Activated naive CD4-positive, alpha-beta T cell treated with anti-CD3 and anti-CD28 coated beads, Interleukin-2, amount 10 ng/mL, durations not matched to agents 7 days and 5 days (primary cell): ENCODE results near the gene ATN1.
A peak's percentile ranks its signal among the peaks of the same experiment; 100 is the strongest.

Experiments
- CTCF ChIA-PET: fragments of 350-600 bp; sonication (Branson Sonifier 250); formaldehyde crosslinking; loops from one replicate; lab custom pipeline; 2021; ENCODE audit warnings: antibody characterized with exemption; lab: Charles Lee
- DNase-seq: peaks from one replicate; pipeline ENCODE4 v3.0.0-alpha.2; 2020
- H3K27ac Mint-ChIP-seq: one replicate; pipeline ENCODE4 v1.8.0; 2021; ENCODE audit warnings: mild to moderate bottlenecking, moderate library complexity, mixed read lengths
- H3K27me3 Mint-ChIP-seq: one replicate; pipeline ENCODE4 v1.8.0; 2021; ENCODE audit warnings: mild to moderate bottlenecking, mixed read lengths
- H3K36me3 Mint-ChIP-seq: one replicate; pipeline ENCODE4 v1.8.0; 2021; ENCODE audit warnings: mixed read lengths
- H3K4me1 Mint-ChIP-seq: one replicate; pipeline ENCODE4 v1.8.0; 2021; ENCODE audit warnings: mixed read lengths
- H3K4me3 Mint-ChIP-seq: one replicate; pipeline ENCODE4 v1.8.0; 2021; ENCODE audit warnings: mild to moderate bottlenecking, moderate library complexity, mixed read lengths
- H3K9me3 Mint-ChIP-seq: one replicate; pipeline ENCODE4 v1.8.0; 2021; ENCODE audit warnings: mixed read lengths

Gene ATN1

GRCh38 chr12:6962285-6963015 lies 34.7 kb downstream of the ATN1 start:
- Mint-ChIP-seq H3K4me3 (peak overlapping the region; percentile 93), H3K27me3 (no peaks in the 10 kb centered on the region), H3K9me3 (no peaks in the 10 kb centered on the region), H3K36me3 (peaks cover 56% of the 10 kb centered on the region), H3K27ac (peak overlapping the region; percentile 99), H3K4me1 (peaks cover 82% of the 10 kb centered on the region)
- CTCF ChIA-PET: interaction anchor here (1.4 to 12.3 kb wide), 5 partner anchors 17 to 150 kb away, joined by 4 to 491 read pairs (median 9); partner anchors contain the start of genes C12orf57, C1RL, PTPN6 and RNU7-1
- no peak for DNase-seq

- Mint-ChIP-seq H3K36me3 (peaks cover 57% of the 10 kb centered on the region), H3K4me1 (peaks cover 78% of the 10 kb centered on the region), H3K9me3 (no peaks in the 10 kb centered on the region), H3K27ac (peak overlapping the region; percentile 64), H3K27me3 (no peaks in the 10 kb centered on the region), H3K4me3 (no peak overlapping the region)
- CTCF ChIA-PET: interaction anchor here (1.0 to 12.3 kb wide), 5 partner anchors 8 to 148 kb away, joined by 3 to 491 read pairs (median 13); partner anchors contain the start of genes C12orf57, PTPN6, RNU7-1 and SPSB2
- DNase-seq: no peak
Observed at GRCh38 chr12:6963016-6963731, 35.4 kb downstream of the ATN1 start.

GRCh38 chr12:6963791-6964413 lies 36.1 kb downstream of the ATN1 start:
- no peak for DNase-seq
- H3K4me3 Mint-ChIP-seq: no peak overlapping the region
- H3K27me3 Mint-ChIP-seq: no peaks in the 10 kb centered on the region
- peaks cover 78% of the 10 kb centered on the region for H3K4me1 Mint-ChIP-seq
- no peaks in the 10 kb centered on the region for H3K9me3 Mint-ChIP-seq
- peaks cover 56% of the 10 kb centered on the region for H3K36me3 Mint-ChIP-seq
- peak overlapping the region; percentile 70 for H3K27ac Mint-ChIP-seq
- CTCF ChIA-PET: interaction anchor here (0.5 to 12.3 kb wide), 10 partner anchors 9 to 149 kb away, joined by 3 to 491 read pairs (median 6); partner anchors contain the start of genes C12orf57, LPCAT3, PTPN6 and RNU7-1

- peaks cover 54% of the 10 kb centered on the region for H3K36me3 Mint-ChIP-seq
- H3K27me3 Mint-ChIP-seq: no peaks in the 10 kb centered on the region
- no peak for DNase-seq
- H3K4me3 Mint-ChIP-seq: no peak overlapping the region
- no peaks in the 10 kb centered on the region for H3K9me3 Mint-ChIP-seq
- peak overlapping the region; percentile 83 for H3K27ac Mint-ChIP-seq
- CTCF ChIA-PET: interaction anchor here (0.7 to 12.3 kb wide), 12 partner anchors 10 to 149 kb away, joined by 3 to 491 read pairs (median 5); partner anchors contain the start of genes C12orf57, LPCAT3, PTPN6 and RNU7-1
- peaks cover 77% of the 10 kb centered on the region for H3K4me1 Mint-ChIP-seq
Observed at GRCh38 chr12:6964605-6965025, 36.9 kb downstream of the ATN1 start.

- H3K36me3 Mint-ChIP-seq: peaks cover 55% of the 10 kb centered on the region
- no peak overlapping the region for H3K4me3 Mint-ChIP-seq
- no peaks in the 10 kb centered on the region for H3K27me3 Mint-ChIP-seq
- peak overlapping the region; percentile 83 for H3K27ac Mint-ChIP-seq
- DNase-seq: peak; percentile 92
- peaks cover 74% of the 10 kb centered on the region for H3K4me1 Mint-ChIP-seq
- no peaks in the 10 kb centered on the region for H3K9me3 Mint-ChIP-seq
- CTCF ChIA-PET: interaction anchor here (0.7 to 12.3 kb wide), 13 partner anchors 9 to 148 kb away, joined by 3 to 491 read pairs (median 5); partner anchors contain the start of genes C12orf57, LPCAT3, PTPN6 and RNU7-1
Observed at GRCh38 chr12:6965026-6965661, 37.4 kb downstream of the ATN1 start.

DNA sequence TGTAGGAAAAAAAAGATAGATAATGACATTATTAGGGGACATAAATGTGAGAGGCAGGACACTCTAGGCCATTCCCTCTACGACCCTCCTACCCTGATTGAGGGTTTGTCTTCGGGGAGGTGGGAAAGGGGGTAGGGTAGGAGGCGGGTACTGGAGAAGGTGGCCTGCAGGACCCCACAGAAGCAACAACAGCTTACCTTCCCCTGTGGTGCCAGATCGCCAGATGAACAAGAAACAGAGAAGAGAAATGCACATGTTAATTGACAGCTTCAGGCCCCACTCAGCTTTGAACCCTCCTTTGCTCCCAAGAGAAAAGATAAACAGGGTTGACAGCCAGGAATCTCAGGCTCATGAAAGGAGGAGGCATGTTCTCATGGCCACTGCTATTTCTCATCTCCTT lies 38.0 kb downstream of the ATN1 start:
- Mint-ChIP-seq H3K36me3 (peaks cover 50% of the 10 kb centered on the region), H3K4me1 (peaks cover 68% of the 10 kb centered on the region), H3K4me3 (no peak overlapping the region), H3K27ac (peak overlapping the region; percentile 83), H3K9me3 (no peaks in the 10 kb centered on the region), H3K27me3 (no peaks in the 10 kb centered on the region)
- CTCF ChIA-PET: interaction anchor here (1.6 to 12.3 kb wide), 5 partner anchors 9 to 147 kb away, joined by 5 to 491 read pairs (median 11); partner anchors contain the start of genes C12orf57, PTPN6, RNU7-1 and SPSB2
- no peak for DNase-seq

DNA sequence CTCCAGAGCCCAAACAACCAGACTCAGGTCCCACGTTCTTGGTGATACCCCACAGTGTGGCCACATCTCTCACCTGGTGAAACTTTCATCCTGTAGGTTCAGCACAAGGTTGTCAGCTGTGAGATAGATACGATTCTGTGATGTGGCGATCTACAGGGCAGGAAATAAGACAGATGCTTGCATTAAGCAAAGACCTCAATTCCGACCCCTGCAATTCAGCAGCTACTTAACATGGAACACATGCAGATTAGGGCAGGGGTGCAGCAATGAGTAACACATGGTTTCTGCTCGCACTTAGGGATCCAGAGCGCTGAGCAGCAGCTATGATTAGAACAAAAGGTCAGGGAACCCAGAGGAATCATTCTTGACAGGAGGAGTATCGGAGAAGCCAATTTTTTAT lies 38.6 kb downstream of the ATN1 start:
- Mint-ChIP-seq H3K27ac (peak overlapping the region; percentile 62), H3K36me3 (peaks cover 48% of the 10 kb centered on the region), H3K27me3 (no peaks in the 10 kb centered on the region), H3K4me3 (no peak overlapping the region), H3K4me1 (peaks cover 64% of the 10 kb centered on the region), H3K9me3 (no peaks in the 10 kb centered on the region)
- CTCF ChIA-PET: interaction anchor here (1.6 to 12.3 kb wide), 4 partner anchors 10 to 147 kb away, joined by 5 to 491 read pairs (median 18); partner anchors contain the start of genes C12orf57, PTPN6 and RNU7-1
- no peak for DNase-seq

- peaks cover 45% of the 10 kb centered on the region for H3K36me3 Mint-ChIP-seq
Observed at GRCh38 chr12:6967651-6968100, 39.9 kb downstream of the ATN1 start.

GRCh38 chr12:6968426-6968825 lies 40.7 kb downstream of the ATN1 start:
- H3K4me1 Mint-ChIP-seq: peaks cover 69% of the 10 kb centered on the region
- no peak for DNase-seq
- peak overlapping the region; percentile 100 for H3K4me3 Mint-ChIP-seq
- no peaks in the 10 kb centered on the region for H3K27me3 Mint-ChIP-seq
- no peak overlapping the region for H3K27ac Mint-ChIP-seq
- CTCF ChIA-PET: interaction anchor here (0.6 to 2.5 kb wide), 10 partner anchors 17 to 144 kb away, joined by 3 to 42 read pairs (median 6); partner anchors contain the start of genes C12orf57, C1RL, PTPN6 and RNU7-1
- H3K9me3 Mint-ChIP-seq: no peaks in the 10 kb centered on the region
- peaks cover 45% of the 10 kb centered on the region for H3K36me3 Mint-ChIP-seq

More at GRCh38 chr12:6967651-6968100, 39.9 kb downstream of the ATN1 start:
- Mint-ChIP-seq H3K4me1 (peaks cover 66% of the 10 kb centered on the region), H3K4me3 (no peak overlapping the region), H3K9me3 (no peaks in the 10 kb centered on the region), H3K27me3 (no peaks in the 10 kb centered on the region), H3K27ac (no peak overlapping the region)
- CTCF ChIA-PET: interaction anchor here (0.9 to 2.5 kb wide), 6 partner anchors 16 to 145 kb away, joined by 4 to 42 read pairs (median 9); partner anchors contain the start of genes C12orf57, C1RL, PTPN6 and RNU7-1
- DNase-seq: no peak

DNA sequence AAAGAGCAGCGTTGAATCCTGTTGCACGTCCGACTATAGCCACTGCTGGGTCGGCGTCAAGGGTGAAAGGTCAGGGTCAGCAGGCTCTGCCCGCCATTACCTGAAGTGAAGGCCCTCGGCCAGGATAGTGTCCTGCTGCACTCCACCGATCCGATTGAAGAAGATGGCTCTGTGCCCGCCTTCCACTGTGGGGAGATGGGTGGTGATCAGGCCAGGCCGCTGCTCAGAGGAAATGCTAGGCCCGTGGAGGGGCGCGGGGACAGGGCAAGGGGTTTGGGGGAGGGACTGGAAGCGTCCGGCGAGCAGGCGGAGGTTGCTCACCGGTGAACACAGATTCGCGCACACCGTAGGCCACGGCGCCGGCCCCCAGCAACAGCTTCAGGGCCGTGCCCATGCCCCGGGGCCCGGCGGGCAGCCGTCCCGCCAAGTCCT lies 42.4 kb downstream of the ATN1 start:
- Mint-ChIP-seq H3K4me3 (peak overlapping the region; percentile 100), H3K4me1 (peaks cover 63% of the 10 kb centered on the region), H3K36me3 (peaks cover 53% of the 10 kb centered on the region), H3K9me3 (no peaks in the 10 kb centered on the region), H3K27me3 (no peaks in the 10 kb centered on the region), H3K27ac (peak overlapping the region; percentile 98)
- DNase-seq: no peak
- CTCF ChIA-PET: no interaction called here

GRCh38 chr12:6974180-6974579 lies 46.4 kb downstream of the ATN1 start:
- DNase-seq: no peak
- CTCF ChIA-PET: interaction anchor here (1.2 kb wide), 1 partner anchor 69 kb away, joined by 3 read pairs; no protein-coding TSS in a partner anchor
- peaks cover 44% of the 10 kb centered on the region for H3K4me1 Mint-ChIP-seq
- H3K9me3 Mint-ChIP-seq: no peaks in the 10 kb centered on the region
- peaks cover 50% of the 10 kb centered on the region for H3K36me3 Mint-ChIP-seq
- no peak overlapping the region for H3K27ac Mint-ChIP-seq
- no peak overlapping the region for H3K4me3 Mint-ChIP-seq
- H3K27me3 Mint-ChIP-seq: no peaks in the 10 kb centered on the region

GRCh38 chr12:6975297-6976032 lies 47.7 kb downstream of the ATN1 start:
- H3K36me3 Mint-ChIP-seq: peaks cover 45% of the 10 kb centered on the region
- peak overlapping the region; percentile 47 for H3K27ac Mint-ChIP-seq
- H3K27me3 Mint-ChIP-seq: no peaks in the 10 kb centered on the region

More at GRCh38 chr12:6975297-6976032, 47.7 kb downstream of the ATN1 start:
- H3K4me1 Mint-ChIP-seq: peaks cover 39% of the 10 kb centered on the region
- CTCF ChIA-PET: interaction anchor here (0.9 to 1.9 kb wide), 4 partner anchors 11 to 117 kb away, joined by 3 to 4 read pairs (median 3); no protein-coding TSS in a partner anchor
- H3K4me3 Mint-ChIP-seq: no peak overlapping the region
- DNase-seq: no peak
- H3K9me3 Mint-ChIP-seq: no peaks in the 10 kb centered on the region
